SK-N-SH (cell line): ENCODE data around the gene CA9. TPM values are rescaled to one million over a fixed set of nuclear protein-coding genes. Genes with fewer than 3 reads are reported as not detected.

Source experiments
- CTCF ChIA-PET: fragments of 300-600, 350-600 bp; formaldehyde crosslinking; extraction: SDS; loops from one replicate; lab custom pipeline; 2021; lab: Yijun Ruan, JAX
- POLR2A ChIA-PET: fragments of 350-600 bp; sonication (Branson Sonifier 250); formaldehyde crosslinking; extraction: SDS; loops from one replicate; lab custom pipeline; 2020; ENCODE audit warnings: antibody characterized with exemption, inconsistent platforms; lab: Yijun Ruan, JAX
- DNase-seq: peaks from one replicate; pipeline ENCODE4 v3.0.0; 2012
- H2AFZ ChIP-seq: fragments of 200-600 bp; sonication (generic); 2 replicates; pipeline ENCODE4 v1.8.1; 2016; ENCODE audit warnings: antibody characterized with exemption, mild to moderate bottlenecking, low read depth
- H3F3A ChIP-seq: fragments of 200-600 bp; sonication (generic); replicated peaks from 2 replicates; pipeline ENCODE3; 2016; ENCODE audit warnings: antibody characterized with exemption, mild to moderate bottlenecking; ENCODE audit not compliant: insufficient read depth
- H3K27ac ChIP-seq, 2 experiments: fragments of 200-500 bp in 1 of 2; fragments of 200-600 bp in 1 of 2; sonication (Bioruptor generic) in 1 of 2; sonication (generic), shearing (Covaris generic) in 1 of 2; 2 replicates each; pipeline versions ENCODE4 v1.5.1 to v1.6.1; 2014 to 2016; ENCODE audit warnings: low read depth in 2 of 2, inconsistent platforms in 1 of 2, low read length in 1 of 2, mild to moderate bottlenecking in 1 of 2, mixed read lengths in 1 of 2
- H3K27me3 ChIP-seq: fragments of 200-600 bp; sonication (generic), shearing (Covaris generic); 2 replicates; pipeline ENCODE4 v1.6.1; 2016; ENCODE audit warnings: mixed run types; ENCODE audit not compliant: insufficient read depth
- H3K36me3 ChIP-seq, 2 experiments: fragments of 200-500 bp in 1 of 2; fragments of 200-600 bp in 1 of 2; sonication (Bioruptor generic) in 1 of 2; sonication (generic) in 1 of 2; replicated peaks in 1 of 2; 2 replicates each; pipeline versions ENCODE3 to v1.5.1; 2014 to 2016; ENCODE audit warnings: low read length in 1 of 2, mild to moderate bottlenecking in 1 of 2; ENCODE audit not compliant: insufficient read depth in 2 of 2, control insufficient read depth in 1 of 2
- H3K4me1 ChIP-seq, 2 experiments: fragments of 200-500 bp in 1 of 2; fragments of 200-600 bp in 1 of 2; sonication (Bioruptor generic) in 1 of 2; sonication (generic), shearing (Covaris generic) in 1 of 2; 2 replicates each; pipeline versions ENCODE4 v1.5.1 to v1.6.1; 2014 to 2016; ENCODE audit warnings: low read depth in 1 of 2, low read length in 1 of 2, mixed run types in 1 of 2; ENCODE audit not compliant: insufficient read depth in 2 of 2, control insufficient read depth in 1 of 2
- H3K4me2 ChIP-seq: fragments of 200-600 bp; sonication (generic), shearing (Covaris generic); 2 replicates; pipeline ENCODE4 v1.6.1; 2017; ENCODE audit warnings: mixed run types
- H3K4me3 ChIP-seq, 2 experiments: fragments of 200-500 bp in 1 of 2; fragments of 200-600 bp in 1 of 2; sonication (Bioruptor generic) in 1 of 2; sonication (generic), shearing (Covaris generic) in 1 of 2; 2 replicates each; pipeline versions ENCODE4 v1.5.1 to v1.8.1; 2014 to 2016; ENCODE audit warnings: low read depth in 2 of 2, inconsistent platforms in 1 of 2, low read length in 1 of 2, mild to moderate bottlenecking in 1 of 2, mixed read lengths in 1 of 2, moderate library complexity in 1 of 2
- H3K79me2 ChIP-seq: fragments of 200-600 bp; sonication (generic); 2 replicates; pipeline ENCODE4 v1.8.1; 2017; ENCODE audit warnings: mild to moderate bottlenecking; ENCODE audit not compliant: insufficient read depth
- H3K9ac ChIP-seq: fragments of 200-600 bp; sonication (generic); 2 replicates; pipeline ENCODE4 v1.6.1; 2017; ENCODE audit warnings: mixed run types
- H3K9me2 ChIP-seq: fragments of 200-600 bp; sonication (generic); 2 replicates; pipeline ENCODE4 v1.6.1; 2017; ENCODE audit warnings: mixed run types
- H3K9me3 ChIP-seq: fragments of 200-600 bp; sonication (generic); 2 replicates; pipeline ENCODE4 v1.6.1; 2017; ENCODE audit warnings: mixed run types, mild to moderate bottlenecking, moderate library complexity
- H4K20me1 ChIP-seq: fragments of 200-600 bp; sonication (generic); 2 replicates; pipeline ENCODE4 v1.6.1; 2017; ENCODE audit warnings: mild to moderate bottlenecking, mixed run types; ENCODE audit not compliant: insufficient read depth
- CTCF ChIP-seq: fragments of 200-600 bp; sonication (generic); IDR thresholded peaks from 2 replicates; pipeline ENCODE4 v1.6.1; 2017; ENCODE audit warnings: antibody characterized with exemption, mild to moderate bottlenecking, moderate library complexity
- ELF1 ChIP-seq: IDR thresholded peaks from 2 replicates; pipeline ENCODE4 v1.4.0; 2012
- EZH2phosphoT487 ChIP-seq: fragments of 200-600 bp; sonication (generic); IDR thresholded peaks from 2 replicates; pipeline ENCODE4 v1.6.1; 2017; ENCODE audit warnings: low read depth, mixed run types, mild to moderate bottlenecking, antibody characterized with exemption, moderate library complexity, borderline replicate concordance
- FOSL2 ChIP-seq: IDR thresholded peaks from 2 replicates; pipeline ENCODE4 v1.4.0; 2012; ENCODE audit warnings: low read depth, mild to moderate bottlenecking, moderate library complexity, borderline replicate concordance
- FOXJ3 ChIP-seq: sonication (generic); formaldehyde crosslinking; IDR thresholded peaks from 2 replicates; pipeline ENCODE4 v1.5.1; 2020; ENCODE audit warnings: mild to moderate bottlenecking, missing genetic modification reagents
- IRF3 ChIP-seq: fragments of 150-350 bp; IDR thresholded peaks from 2 replicates; pipeline ENCODE4 v1.6.1; 2016; ENCODE audit warnings: mild to moderate bottlenecking, low read depth, low read length
- MAX ChIP-seq: IDR thresholded peaks from 2 replicates; pipeline ENCODE4 v1.4.0; 2012; ENCODE audit warnings: low read depth
- MEF2A ChIP-seq: IDR thresholded peaks from 2 replicates; pipeline ENCODE4 v1.4.0; 2012; ENCODE audit warnings: low read depth, borderline replicate concordance
- NFIC ChIP-seq: IDR thresholded peaks from 2 replicates; pipeline ENCODE4 v1.4.0; 2012; ENCODE audit warnings: borderline replicate concordance
- RXRA ChIP-seq: IDR thresholded peaks from 2 replicates; pipeline ENCODE4 v1.4.0; 2012; ENCODE audit warnings: low read depth, mild to moderate bottlenecking, borderline replicate concordance
- SIN3A ChIP-seq: IDR thresholded peaks from 2 replicates; pipeline ENCODE4 v1.6.1; 2012; ENCODE audit warnings: low read depth, mild to moderate bottlenecking, low read length, moderate library complexity, borderline replicate concordance
- SMC3 ChIP-seq: IDR thresholded peaks from 2 replicates; pipeline ENCODE4 v1.6.1; 2012; ENCODE audit warnings: low read depth, low read length, improper control_type of control experiment
- TEAD4 ChIP-seq: IDR thresholded peaks from 2 replicates; pipeline ENCODE4 v1.4.0; 2012; ENCODE audit warnings: mild to moderate bottlenecking, borderline replicate concordance; ENCODE audit not compliant: insufficient read depth
- USF2 ChIP-seq: fragments of 150-350 bp; IDR thresholded peaks from 2 replicates; pipeline ENCODE4 v1.6.1; 2017; ENCODE audit warnings: antibody characterized with exemption, low read length, low read depth, borderline replicate concordance
- polyA plus RNA-seq, 3 experiments: library from polyadenylated mRNA; depleted of rRNA; stranded (reverse); fragments of >200 nt; gene quantifications; 2 replicates each; pipeline ENCODE4 v1.2.3, GENCODE V29; 2012

The CA9 gene
- polyA plus RNA-seq, 1 of the 3 experiments (the other 2 are of a cell fraction), result 1.4 TPM

- TF ChIP-seq MAX (no peak), RXRA (no peak), IRF3 (no peak), EZH2phosphoT487 (no peak), MEF2A (no peak), ELF1 (no peak), SMC3 (no peak), SIN3A (no peak)
- TF ChIP-seq, all 33 proteins: peak for 0
Observed at GRCh38 chr9:35629597-35629996, 44.1 kb upstream of the CA9 start (continued).

- ChIA-PET CTCF (interaction anchor here (1.6 to 2.7 kb wide), 3 partner anchors 10 to 24 kb away, joined by 7 to 9 read pairs (median 8); no protein-coding TSS in a partner anchor), POLR2A (no interaction called here)
- Histone ChIP-seq H3K9me2 (no peaks in the 10 kb centered on the region), H3K9me3 (no peaks in the 10 kb centered on the region), H4K20me1 (no peaks in the 10 kb centered on the region), H3K27me3 (no peaks in the 10 kb centered on the region), H3K4me1 (no peaks in the 10 kb centered on the region), H3K9ac (no peak overlapping the region), H3F3A (no peaks in the 10 kb centered on the region), H2AFZ (no peak overlapping the region), H3K27ac (no peak overlapping the region), H3K79me2 (no peaks in the 10 kb centered on the region), H3K4me3 (no peak overlapping the region), H3K36me3 (no peaks in the 10 kb centered on the region), H3K4me2 (no peak overlapping the region)
- TF ChIP-seq USF2 (no peak), FOSL2 (no peak), RXRA (no peak), MAX (no peak), FOXJ3 (CRISPR knock-in tag) (no peak), TEAD4 (no peak), SMC3 (no peak), CTCF (no peak), NFIC (no peak)
- DNase-seq, result no peak
Observed at GRCh38 chr9:35635730-35636129, 38.0 kb upstream of the CA9 start.
